GM10847 (cell line): Measurements from ENCODE around the gene CHST1.

ENCODE experiments used
- POLR2A ChIP-seq: IDR thresholded peaks from 2 replicates; pipeline ENCODE4 v1.6.1; 2011; ENCODE audit not compliant: insufficient read length; ENCODE audit errors: extremely low read depth

CHST1 gene

GRCh38 chr11:45667929-45668680, 2.7 kb upstream of the CHST1 start:
- TF ChIP-seq POLR2A: no peak

DNA sequence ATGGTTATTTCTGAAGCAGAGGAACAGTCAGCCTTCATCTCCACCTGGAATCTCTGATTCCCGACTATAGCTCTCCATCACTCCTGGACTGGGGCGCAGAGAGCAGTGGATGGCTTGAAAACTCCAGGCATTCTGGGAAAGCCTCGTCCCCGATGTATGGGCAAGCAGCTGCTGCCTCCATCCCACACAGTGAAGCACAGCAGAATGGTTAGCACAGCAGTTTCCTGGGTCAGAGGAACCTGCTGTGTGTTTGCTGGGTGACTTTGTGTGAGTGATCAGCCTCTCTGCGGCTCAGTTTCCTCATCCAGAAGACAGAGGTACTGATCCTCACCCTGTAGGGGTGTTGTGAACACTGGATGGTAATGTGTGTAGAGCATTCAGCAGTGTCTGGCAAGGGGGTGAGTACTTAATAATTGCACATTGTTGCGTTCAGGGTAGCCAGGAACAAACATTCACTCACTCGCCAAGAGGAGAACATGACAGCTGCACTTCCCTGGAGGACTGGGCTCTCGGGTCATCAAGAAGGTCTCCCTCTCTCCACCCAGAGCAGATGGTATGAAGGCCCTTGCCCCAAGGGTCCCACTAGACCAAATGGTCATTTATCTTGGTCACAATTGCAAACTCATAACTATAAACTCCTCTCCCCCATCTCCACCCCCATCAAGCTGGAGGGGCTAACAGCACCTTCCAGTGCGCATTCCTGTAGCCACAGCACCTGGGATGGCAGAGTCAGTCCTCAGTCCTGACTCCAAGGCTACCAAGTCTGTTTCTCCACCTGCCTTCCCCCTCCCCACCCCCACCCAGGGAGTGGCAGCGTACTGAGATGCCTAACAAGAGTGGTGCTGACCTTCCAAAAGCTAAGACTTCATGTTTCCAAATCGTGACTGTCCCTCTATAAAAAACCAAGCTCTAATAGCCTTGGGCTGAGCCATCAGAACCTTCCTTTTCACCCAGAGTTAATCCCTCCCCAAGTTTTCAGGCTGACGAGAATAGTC, 1.5 kb upstream of the CHST1 start:
- TF ChIP-seq POLR2A: no peak

- TF ChIP-seq POLR2A: no peak
Observed at GRCh38 chr11:45665933-45666647, 668 bp upstream of the CHST1 start.

DNA sequence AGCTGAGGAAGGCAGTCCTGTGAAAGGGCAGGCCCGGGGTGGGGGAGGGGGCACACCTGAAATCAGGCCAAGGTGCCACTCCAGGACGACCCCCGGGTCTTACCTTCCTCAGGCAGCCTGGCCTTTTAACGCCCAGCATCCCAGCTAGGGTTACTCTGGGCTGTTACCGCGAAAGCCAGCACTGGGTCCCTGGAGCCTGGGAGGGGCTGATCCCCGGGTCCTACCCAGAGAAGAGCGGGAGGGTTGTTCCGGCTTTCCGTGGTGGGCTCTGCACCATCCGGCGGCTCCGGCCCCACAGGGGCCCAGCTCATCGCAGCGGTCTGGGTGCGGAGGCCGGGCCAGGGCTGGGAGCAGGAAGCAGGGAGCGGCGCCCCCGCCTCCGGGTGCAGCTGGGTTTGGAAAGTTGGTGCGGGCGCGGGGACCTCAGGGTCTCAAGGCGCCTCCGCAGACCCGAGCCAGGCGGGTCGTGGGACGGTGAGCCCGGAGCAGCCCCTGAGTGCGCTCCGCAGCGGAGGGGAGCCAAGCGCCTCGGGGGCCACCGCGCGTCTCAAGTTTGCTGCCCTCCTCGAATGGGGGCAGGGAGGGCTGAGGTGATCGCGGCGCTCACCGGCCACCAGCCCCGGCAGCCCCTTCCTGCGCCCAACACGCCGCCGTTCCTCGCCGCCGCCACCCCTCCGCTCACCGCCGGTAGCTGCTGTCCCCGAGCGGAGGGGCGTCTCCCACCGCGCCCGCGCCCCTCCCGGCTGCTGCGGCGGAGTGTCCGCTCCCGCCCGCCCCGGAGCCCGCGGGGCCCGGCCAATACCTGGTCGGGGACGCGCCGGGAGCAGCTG, 831 bp downstream of the CHST1 start:
- TF ChIP-seq POLR2A: no peak

GRCh38 chr11:45663486-45664375, 1.7 kb downstream of the CHST1 start:
- no peak for TF ChIP-seq POLR2A

- TF ChIP-seq POLR2A: no peak
Observed at GRCh38 chr11:45662665-45663485, 2.5 kb downstream of the CHST1 start.

DNA sequence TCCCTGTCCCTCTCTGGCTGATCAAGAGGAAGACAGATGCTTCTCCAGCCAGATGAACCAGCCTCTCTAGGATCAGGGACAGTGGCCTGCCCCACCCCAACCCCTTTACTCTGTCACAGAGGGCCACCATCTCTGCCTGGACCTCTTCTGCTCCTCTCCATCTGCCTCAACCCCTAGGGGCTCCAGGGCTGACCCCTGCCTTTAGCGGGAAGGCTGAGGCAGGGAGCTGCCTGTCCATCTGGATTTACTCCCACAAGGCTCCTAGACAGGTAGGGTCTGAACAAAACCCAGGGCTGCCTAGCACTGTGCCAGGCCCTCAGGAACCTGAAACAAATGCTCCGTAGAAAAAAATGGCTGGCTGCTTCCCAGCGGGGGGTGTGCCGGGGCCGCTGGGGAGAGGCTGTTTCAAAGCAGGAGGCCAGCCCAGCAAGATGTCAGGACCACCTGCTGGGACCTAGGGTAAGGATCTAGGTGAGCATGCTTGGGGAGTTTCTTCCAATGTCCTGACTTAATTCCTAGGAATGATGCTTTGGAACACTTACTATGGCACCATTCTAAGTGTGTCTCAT, 3.2 kb downstream of the CHST1 start:
- TF ChIP-seq POLR2A: no peak

- TF ChIP-seq POLR2A: no peak
Observed at GRCh38 chr11:45661439-45662055, 3.9 kb downstream of the CHST1 start.

DNA sequence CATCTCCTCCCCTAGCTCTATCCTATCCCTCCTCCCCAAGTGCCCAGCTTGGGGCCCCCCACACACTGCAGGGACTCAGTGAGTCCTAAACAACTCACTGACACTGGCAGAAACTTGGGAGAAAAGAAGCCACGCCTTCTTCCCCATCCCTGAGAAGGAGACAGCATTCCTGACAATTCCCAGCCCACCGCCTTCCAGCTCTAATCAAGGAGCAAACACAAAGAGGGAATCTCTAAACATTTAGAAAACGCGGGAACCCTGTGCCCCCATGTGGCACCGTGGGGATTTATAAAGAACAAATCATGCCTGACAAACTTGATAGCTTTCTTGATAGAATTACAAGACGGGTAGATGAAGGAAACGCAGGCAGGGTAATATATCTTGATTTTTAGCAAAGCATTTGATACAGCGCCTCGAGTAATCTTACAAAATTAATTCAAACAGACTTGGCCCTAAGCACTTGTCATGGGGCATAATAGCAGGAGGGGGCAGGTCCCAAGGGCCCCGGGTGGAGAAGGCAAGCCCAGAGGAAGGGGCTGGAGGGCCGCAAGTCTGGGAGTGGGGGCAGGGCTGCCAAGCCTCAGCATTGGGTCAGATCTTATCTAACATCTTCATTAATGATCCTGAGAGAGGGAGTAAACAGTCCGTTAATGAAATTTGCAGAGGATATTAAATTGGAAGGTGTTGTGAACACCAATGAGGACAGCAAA, 4.5 kb downstream of the CHST1 start:
- no peak for TF ChIP-seq POLR2A

GRCh38 chr11:45659818-45660160, 5.6 kb downstream of the CHST1 start:
- TF ChIP-seq POLR2A: no peak

GRCh38 chr11:45659031-45659817, 6.2 kb downstream of the CHST1 start:
- no peak for TF ChIP-seq POLR2A
